ENCODE results near the gene CHCHD6.

Gene CHCHD6

DNA sequence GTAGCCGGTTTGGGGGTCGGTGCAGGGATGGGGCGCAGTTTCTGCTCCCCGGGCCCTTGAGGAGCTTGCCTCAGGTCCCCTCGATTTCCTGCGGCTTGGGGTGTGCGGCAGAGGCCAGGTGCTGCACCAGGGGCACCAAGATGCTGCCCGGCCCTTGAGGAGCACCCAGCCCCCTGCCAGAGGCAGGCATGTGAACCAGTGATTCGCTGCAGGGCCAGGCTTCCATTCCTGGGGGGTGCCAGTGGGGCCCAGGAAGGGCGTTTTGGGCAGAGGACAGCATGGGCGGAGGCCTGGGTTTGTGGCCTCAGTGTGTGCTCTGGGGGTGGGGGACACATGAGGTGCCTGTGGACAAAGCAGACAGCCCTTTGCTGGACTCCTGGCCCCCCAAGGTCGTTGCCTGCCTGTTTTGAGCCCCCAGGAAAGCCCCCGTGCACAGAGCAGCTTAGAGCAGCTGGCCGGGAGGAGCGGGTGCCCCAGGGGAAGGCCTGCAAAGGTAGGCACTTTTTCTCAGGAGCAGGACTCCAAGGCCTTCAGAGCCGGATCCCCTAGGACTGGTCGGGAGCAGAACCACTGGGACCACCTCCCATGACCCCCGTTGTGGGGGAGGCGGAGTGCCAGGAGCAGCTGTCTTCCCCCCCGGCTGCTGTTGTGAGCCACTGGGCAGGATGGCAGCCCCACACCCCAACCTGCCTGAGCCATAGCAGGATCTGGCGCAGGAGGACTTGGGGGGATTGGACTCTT is 280.5 kb downstream of the CHCHD6 start:
- DNase-seq (ENCODE audit: low read depth in 1 of 2, low spot score in 1 of 2): no peak
- in situ Hi-C loops (cut with HindIII; ENCODE audit: low pct_unique_long_range_greater_than_20kb, low sequenced_read_pairs): no loop called here
- TF ChIP-seq JUND (IDR thresholded peaks at IDR 0.05; ENCODE audit: low read depth): no peak

DNA sequence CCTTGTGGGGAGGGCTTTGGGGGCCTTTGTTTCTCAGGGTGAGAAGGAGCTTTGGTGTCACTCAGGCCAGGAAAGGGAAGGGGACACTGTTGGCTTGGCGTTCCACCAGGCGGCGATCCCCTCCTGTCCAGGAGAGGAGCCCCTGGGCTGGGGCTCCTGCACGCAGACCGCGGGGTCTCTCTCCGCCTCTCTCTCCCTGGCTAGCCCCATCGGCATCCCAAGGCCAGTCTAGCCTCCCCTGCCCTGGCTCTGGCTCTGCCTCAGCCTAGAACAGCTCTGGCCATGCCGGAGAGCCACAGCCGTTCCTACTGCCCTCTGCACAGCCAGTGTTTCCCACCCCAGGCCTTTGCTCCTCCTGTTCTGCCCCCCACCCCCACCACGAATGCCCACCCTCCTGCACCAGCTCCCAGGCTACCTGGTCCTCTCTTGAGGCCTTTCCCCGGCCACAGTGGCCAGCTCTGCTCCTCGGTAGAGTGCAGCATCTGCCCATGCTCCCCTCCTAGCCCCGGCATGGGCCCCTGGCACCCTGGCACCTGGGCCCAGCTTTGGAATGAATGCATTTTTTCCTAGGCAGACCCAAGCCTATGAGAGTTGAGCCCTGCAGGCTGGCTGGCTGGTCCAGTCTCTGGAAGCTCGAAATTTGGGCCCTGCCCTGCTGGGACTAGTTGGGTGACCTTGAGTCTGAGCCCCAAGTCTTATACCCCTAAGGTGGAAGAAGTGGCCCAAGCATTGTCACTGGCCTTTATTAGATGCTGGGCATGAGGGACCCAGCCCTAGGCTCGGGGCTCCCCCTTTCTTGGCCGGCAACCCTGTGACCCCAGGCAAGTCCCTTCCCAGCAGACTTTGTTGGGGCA is 281.3 kb downstream of the CHCHD6 start:
- no peak for TF ChIP-seq JUND (IDR thresholded peaks at IDR 0.05; ENCODE audit: low read depth)
- in situ Hi-C loops (cut with HindIII; ENCODE audit: low pct_unique_long_range_greater_than_20kb, low sequenced_read_pairs): no loop called here
- DNase-seq (ENCODE audit: low read depth in 1 of 2, low spot score in 1 of 2): no peak

DNA sequence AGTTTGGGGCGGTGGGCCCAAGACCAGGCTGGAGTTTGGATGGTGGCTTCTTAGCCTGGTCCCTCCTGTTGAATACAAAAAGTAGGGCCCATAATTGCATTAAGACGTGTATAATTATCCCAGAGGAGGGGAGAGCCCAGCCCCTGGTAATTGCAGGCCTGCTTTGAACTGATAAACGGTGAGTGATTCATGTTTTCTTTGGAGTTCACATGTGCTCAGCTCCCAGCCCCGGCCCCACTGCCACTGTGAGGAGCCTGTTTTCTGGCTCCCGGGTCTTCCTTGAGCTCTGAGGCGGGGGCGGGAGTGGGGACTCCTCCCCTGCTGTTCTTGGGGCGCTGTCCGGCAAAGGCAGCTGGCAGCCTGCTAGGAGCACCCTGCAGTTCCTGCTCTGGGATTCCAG is 282.0 kb downstream of the CHCHD6 start:
- no peak for DNase-seq (ENCODE audit: low read depth in 1 of 2, low spot score in 1 of 2)
- in situ Hi-C loops (cut with HindIII; ENCODE audit: low pct_unique_long_range_greater_than_20kb, low sequenced_read_pairs): no loop called here
- TF ChIP-seq JUND (IDR thresholded peaks at IDR 0.05; ENCODE audit: low read depth): no peak

DNA sequence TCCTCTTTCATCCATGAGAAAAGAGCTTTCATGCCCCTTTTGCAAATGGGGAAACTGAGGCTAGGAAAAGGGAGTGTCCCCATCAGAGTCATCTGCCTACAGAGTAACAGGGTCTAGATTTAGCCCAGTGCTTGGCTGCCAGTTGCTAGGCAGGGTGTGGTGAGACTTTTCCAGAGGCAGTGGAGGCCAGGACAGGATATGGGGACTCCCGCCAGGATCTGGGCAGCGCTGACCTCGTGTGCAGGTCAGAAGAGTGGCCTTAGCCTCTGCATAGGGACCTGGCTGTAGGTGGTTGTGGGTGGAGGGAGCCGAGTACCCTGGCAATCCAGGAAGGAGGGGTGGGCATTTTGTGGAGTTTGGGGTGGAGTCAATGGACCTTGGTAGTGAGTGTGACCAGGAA is 283.1 kb downstream of the CHCHD6 start:
- DNase-seq (ENCODE audit: low read depth in 1 of 2, low spot score in 1 of 2): no peak
- in situ Hi-C loops (cut with HindIII; ENCODE audit: low pct_unique_long_range_greater_than_20kb, low sequenced_read_pairs): no loop called here
- TF ChIP-seq JUND (IDR thresholded peaks at IDR 0.05; ENCODE audit: low read depth): no peak

DNA sequence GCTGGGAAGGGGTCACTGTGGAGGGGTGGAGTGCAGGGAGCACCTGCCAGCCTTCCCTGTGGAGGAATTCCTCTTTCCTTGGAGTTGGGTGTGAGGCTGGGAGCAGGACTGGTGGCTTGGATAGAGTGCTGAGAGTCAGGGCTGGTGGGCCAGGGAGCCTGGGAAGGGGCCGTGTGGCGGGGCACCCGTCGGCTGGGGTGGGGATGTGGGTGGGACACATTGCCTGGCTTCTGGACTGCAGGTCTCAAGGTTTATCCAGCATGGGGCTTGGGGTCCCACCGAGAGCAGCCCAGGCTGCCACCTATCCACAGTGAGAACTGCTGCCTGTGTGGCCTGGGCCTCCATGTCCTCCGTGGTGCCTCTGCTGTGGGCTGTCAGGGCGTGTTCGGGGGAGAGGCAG is 283.6 kb downstream of the CHCHD6 start:
- TF ChIP-seq JUND (IDR thresholded peaks at IDR 0.05; ENCODE audit: low read depth): no peak
- in situ Hi-C loops (cut with HindIII; ENCODE audit: low pct_unique_long_range_greater_than_20kb, low sequenced_read_pairs): no loop called here
- DNase-seq (ENCODE audit: low read depth in 1 of 2, low spot score in 1 of 2): no peak

DNA sequence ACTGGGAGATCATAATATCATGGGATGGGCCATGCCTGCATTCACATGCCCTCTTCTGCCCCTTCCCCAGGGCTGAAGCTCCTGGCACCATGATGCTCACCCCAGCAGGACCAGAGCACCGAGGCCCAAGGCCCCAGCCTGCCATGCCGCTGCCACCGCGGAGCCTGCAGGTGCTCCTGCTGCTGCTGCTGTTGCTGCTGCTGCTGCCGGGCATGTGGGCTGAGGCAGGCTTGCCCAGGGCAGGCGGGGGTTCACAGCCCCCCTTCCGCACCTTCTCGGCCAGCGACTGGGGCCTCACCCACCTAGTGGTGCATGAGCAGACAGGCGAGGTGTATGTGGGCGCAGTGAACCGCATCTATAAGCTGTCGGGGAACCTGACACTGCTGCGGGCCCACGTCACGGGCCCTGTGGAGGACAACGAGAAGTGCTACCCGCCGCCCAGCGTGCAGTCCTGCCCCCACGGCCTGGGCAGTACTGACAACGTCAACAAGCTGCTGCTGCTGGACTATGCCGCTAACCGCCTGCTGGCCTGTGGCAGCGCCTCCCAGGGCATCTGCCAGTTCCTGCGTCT is 284.5 kb downstream of the CHCHD6 start:
- TF ChIP-seq JUND (IDR thresholded peaks at IDR 0.05; ENCODE audit: low read depth): no peak
- no peak for DNase-seq (ENCODE audit: low read depth in 1 of 2, low spot score in 1 of 2)
- in situ Hi-C loops (cut with HindIII; ENCODE audit: low pct_unique_long_range_greater_than_20kb, low sequenced_read_pairs): no loop called here

DNA sequence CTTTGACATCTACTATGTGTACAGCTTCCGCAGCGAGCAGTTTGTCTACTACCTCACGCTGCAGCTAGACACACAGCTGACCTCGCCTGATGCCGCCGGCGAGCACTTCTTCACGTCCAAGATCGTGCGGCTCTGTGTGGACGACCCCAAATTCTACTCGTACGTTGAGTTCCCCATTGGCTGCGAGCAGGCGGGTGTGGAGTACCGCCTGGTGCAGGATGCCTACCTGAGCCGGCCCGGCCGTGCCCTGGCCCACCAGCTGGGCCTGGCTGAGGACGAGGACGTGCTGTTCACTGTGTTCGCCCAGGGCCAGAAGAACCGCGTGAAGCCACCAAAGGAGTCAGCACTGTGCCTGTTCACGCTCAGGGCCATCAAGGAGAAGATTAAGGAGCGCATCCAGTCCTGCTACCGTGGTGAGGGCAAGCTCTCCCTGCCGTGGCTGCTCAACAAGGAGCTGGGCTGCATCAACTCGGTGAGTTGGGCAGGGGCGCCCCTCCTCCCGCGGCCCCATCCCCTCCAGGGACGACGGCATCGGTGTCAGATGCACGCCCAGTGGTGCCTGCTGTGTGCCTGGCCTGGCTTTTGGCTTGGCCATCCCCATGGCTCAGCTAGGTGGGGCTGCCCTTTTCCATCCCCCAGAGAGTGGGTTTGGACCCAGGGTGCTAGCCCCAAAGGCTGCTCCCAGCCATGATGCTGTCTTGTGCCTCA is 285.4 kb downstream of the CHCHD6 start:
- DNase-seq (ENCODE audit: low read depth in 1 of 2, low spot score in 1 of 2): no peak
- in situ Hi-C loops (cut with HindIII; ENCODE audit: low pct_unique_long_range_greater_than_20kb, low sequenced_read_pairs): no loop called here
- no peak for TF ChIP-seq JUND (IDR thresholded peaks at IDR 0.05; ENCODE audit: low read depth)

DNA sequence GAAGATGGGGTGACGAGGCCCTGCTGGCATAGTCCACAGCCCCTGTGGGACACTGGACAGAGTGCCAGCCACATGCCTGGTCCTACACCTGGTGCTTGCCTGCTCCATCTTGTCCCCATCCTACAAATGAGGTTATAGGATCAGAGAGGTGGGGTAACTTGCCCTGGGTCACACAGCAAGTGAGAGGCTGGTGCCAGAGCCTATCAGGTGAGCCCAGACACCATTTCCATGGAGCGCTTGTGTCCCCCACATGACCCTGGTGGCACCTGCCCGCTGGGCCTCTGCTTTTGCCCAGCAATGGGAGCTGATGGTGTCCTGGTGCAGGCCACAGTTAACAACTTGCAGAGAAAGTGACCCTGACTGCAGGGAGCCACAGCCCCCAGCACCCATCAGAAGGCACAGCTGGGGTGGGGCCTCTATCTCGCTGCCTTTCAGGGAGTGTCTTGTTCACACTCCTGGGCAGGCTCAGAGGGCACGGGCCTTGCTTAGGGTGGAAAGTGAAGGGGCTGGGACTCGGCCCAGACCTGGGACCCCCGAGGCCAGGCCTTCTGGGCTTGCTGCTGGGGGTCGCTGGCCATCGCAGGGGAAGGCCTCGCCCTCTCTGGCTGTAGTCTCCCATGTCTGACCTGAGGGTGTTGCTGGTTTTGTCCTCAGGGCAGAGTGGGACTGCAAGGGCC is 286.1 kb downstream of the CHCHD6 start:
- no peak for DNase-seq (ENCODE audit: low read depth in 1 of 2, low spot score in 1 of 2)
- in situ Hi-C loops (cut with HindIII; ENCODE audit: low pct_unique_long_range_greater_than_20kb, low sequenced_read_pairs): no loop called here
- TF ChIP-seq JUND (IDR thresholded peaks at IDR 0.05; ENCODE audit: low read depth): no peak

DNA sequence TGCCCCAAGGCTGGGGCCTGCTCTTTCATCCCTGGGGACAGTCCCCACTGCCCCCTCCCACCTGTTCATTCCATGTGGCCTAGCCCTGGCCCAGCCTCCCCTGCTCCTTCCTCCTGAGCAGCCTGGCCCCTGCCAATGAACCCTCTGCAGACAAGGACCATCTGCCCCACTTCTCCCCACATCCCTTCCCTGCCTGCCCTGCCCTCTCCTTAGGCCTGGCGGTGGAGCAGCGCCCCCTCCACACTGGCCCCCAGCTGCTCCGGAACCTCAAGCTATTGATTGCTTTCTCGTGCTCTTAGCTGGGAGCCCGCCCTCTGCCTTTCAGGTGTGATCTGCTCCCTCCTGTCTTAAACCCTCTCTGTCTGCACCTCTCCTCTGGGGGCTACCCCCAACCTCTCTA is 286.9 kb downstream of the CHCHD6 start:
- TF ChIP-seq JUND (IDR thresholded peaks at IDR 0.05; ENCODE audit: low read depth): no peak
- in situ Hi-C loops (cut with HindIII; ENCODE audit: low pct_unique_long_range_greater_than_20kb, low sequenced_read_pairs): no loop called here

DNA sequence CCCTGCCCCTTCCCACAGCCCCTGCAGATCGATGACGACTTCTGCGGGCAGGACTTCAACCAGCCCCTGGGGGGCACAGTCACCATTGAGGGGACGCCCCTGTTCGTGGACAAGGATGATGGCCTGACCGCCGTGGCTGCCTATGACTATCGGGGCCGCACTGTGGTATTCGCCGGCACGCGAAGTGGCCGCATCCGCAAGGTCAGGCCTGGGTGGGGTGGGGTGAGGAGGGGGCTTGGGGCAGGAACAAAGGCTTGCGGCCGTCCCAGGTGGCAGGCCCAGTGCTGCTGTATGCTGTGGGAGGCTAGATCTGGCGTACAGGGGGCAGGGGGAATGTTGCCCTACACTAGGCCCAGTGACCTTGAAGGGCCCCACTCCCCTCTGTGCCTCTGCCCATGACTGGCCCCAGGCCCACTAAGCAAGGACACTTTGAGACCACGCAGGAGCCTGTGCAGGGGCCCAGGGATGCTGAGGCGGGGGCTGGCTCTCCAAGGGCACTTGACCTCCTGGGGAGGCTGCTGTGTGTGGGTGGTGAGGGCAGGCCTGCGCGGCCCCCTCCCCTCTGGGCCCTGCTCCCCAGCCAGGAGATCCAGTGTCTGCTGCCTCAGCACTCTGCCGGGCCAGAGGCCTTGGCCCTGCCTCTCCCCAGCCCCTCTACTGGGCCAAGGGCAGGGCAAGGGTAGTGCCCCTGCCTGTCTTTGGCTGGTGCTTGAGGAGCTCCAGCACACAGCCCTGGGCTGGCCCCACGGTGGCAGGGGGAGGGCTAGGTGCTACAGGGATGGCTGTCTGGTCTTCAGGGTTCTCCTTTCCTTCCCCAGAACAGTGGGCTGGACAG is 287.5 kb downstream of the CHCHD6 start:
- TF ChIP-seq JUND (IDR thresholded peaks at IDR 0.05; ENCODE audit: low read depth): no peak
- no peak for DNase-seq (ENCODE audit: low read depth in 1 of 2, low spot score in 1 of 2)
- in situ Hi-C loops (cut with HindIII; ENCODE audit: low pct_unique_long_range_greater_than_20kb, low sequenced_read_pairs): no loop called here

More for the DNA sequence above, 286.9 kb downstream of the CHCHD6 start:
- no peak for DNase-seq (ENCODE audit: low read depth in 1 of 2, low spot score in 1 of 2)

DNA sequence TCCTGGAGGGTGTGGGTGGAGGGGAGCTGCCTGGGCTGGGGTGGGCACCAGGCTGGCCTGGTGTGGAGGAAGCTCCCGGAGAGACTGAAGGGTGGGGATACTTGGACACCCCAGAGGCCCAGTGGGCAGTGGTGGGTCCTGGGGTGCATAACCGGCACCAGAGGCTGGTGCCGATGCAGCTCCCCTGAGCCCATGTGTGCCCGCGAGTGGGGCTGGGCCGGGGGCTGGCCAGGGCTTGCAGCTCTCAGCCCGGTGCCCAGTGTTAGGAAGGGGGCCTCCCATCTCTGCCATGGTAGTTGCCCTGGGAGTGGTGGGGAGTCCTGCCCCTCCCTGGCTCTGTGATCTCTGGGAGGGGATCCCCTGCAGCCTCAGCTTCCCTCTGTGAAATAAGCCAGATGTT is 288.2 kb downstream of the CHCHD6 start:
- TF ChIP-seq JUND (IDR thresholded peaks at IDR 0.05; ENCODE audit: low read depth): no peak
- in situ Hi-C loops (cut with HindIII; ENCODE audit: low pct_unique_long_range_greater_than_20kb, low sequenced_read_pairs): no loop called here
- DNase-seq (ENCODE audit: low read depth in 1 of 2, low spot score in 1 of 2): no peak
